HepG2 (cell line): ENCODE results near the gene C19orf73. TPM values are rescaled to one million over a fixed set of nuclear protein-coding genes. Genes with fewer than 3 reads are reported as not detected.

Experiments
- AKAP8 ChIP-seq: sonication (generic); formaldehyde crosslinking; IDR thresholded peaks from 2 replicates; pipeline ENCODE4 v1.5.1; 2020; ENCODE audit warnings: mild to moderate bottlenecking, missing genetic modification reagents
- HMGXB4 ChIP-seq, 2 experiments: sonication (generic) in 1 of 2; formaldehyde crosslinking in 1 of 2; IDR thresholded peaks; 2 replicates each; pipeline versions ENCODE4 v1.4.0 to v1.6.1; 2018 to 2020; ENCODE audit warnings: missing genetic modification reagents in 2 of 2, borderline replicate concordance in 1 of 2, low read depth in 1 of 2, mild to moderate bottlenecking in 1 of 2, missing biosample characterization in 1 of 2
- JARID2 ChIP-seq: sonication (generic); formaldehyde crosslinking; IDR thresholded peaks from 2 replicates; pipeline ENCODE4 v1.8.1; 2023; ENCODE audit warnings: missing genetic modification reagents, inconsistent platforms; ENCODE audit not compliant: insufficient replicate concordance
- KDM4B ChIP-seq: sonication (generic); formaldehyde crosslinking; IDR thresholded peaks from 2 replicates; pipeline ENCODE4 v1.4.0; 2020; ENCODE audit warnings: missing genetic modification reagents
- MLLT10 ChIP-seq: sonication (generic); formaldehyde crosslinking; IDR thresholded peaks from 2 replicates; pipeline ENCODE4 v1.4.0; 2020; ENCODE audit warnings: missing genetic modification reagents
- PHF20 ChIP-seq: sonication (generic); formaldehyde crosslinking; IDR thresholded peaks from 2 replicates; pipeline ENCODE4 v1.5.0; 2020; ENCODE audit warnings: mild to moderate bottlenecking, missing genetic modification reagents
- POLR2AphosphoS5 ChIP-seq: IDR thresholded peaks from 2 replicates; pipeline ENCODE4 v1.6.1; 2012; ENCODE audit warnings: low read depth, low read length
- RELA ChIP-seq: sonication (generic); formaldehyde crosslinking; IDR thresholded peaks from 2 replicates; pipeline ENCODE4 v1.4.0; 2020; ENCODE audit warnings: missing genetic modification reagents
- REPIN1 ChIP-seq: sonication (generic); formaldehyde crosslinking; IDR thresholded peaks from 2 replicates; pipeline ENCODE4 v1.8.0; 2022; ENCODE audit warnings: missing genetic modification reagents, low read depth, mild to moderate bottlenecking, borderline replicate concordance
- SALL1 ChIP-seq: sonication (generic); formaldehyde crosslinking; IDR thresholded peaks from 2 replicates; pipeline ENCODE4 v1.8.0; 2022; ENCODE audit warnings: mild to moderate bottlenecking, missing genetic modification reagents
- SNAI1 ChIP-seq: sonication (generic); formaldehyde crosslinking; IDR thresholded peaks from 2 replicates; pipeline ENCODE4 v1.5.0; 2020; ENCODE audit warnings: mild to moderate bottlenecking, missing genetic modification reagents, borderline replicate concordance
- U2AF2 ChIP-seq: fragments of 200-400 bp; formaldehyde crosslinking; IDR thresholded peaks from 2 replicates; pipeline ENCODE4 v1.6.1; 2017; ENCODE audit warnings: low read depth, mild to moderate bottlenecking, low read length
- ZFP91 ChIP-seq: sonication (generic); formaldehyde crosslinking; IDR thresholded peaks from 2 replicates; pipeline ENCODE4 v1.9.0; 2022; ENCODE audit warnings: missing genetic modification reagents, mild to moderate bottlenecking, borderline replicate concordance
- ZNF256 ChIP-seq: sonication (generic); formaldehyde crosslinking; conservative IDR thresholded peaks from 2 replicates; pipeline ENCODE4 v1.4.0; 2020; ENCODE audit warnings: missing genetic modification reagents
- ZNF644 ChIP-seq: IDR thresholded peaks from 2 replicates; pipeline ENCODE4 v1.6.1; 2016; ENCODE audit warnings: low read depth
- ZNF687 ChIP-seq: sonication (generic); formaldehyde crosslinking; IDR thresholded peaks from 2 replicates; pipeline ENCODE4 v1.5.1; 2020; ENCODE audit warnings: mild to moderate bottlenecking, missing genetic modification reagents, moderate library complexity
- ZNF788 ChIP-seq: sonication (generic); formaldehyde crosslinking; IDR thresholded peaks from 2 replicates; pipeline ENCODE4 v1.5.0; 2020; ENCODE audit warnings: mild to moderate bottlenecking, missing genetic modification reagents, borderline replicate concordance
- polyA plus RNA-seq, 8 experiments: library from polyadenylated mRNA; depleted of rRNA in 3 of 8; stranded (reverse) in 7 of 8; unstranded in 1 of 8; fragments of >200 nt; fragmentation: Illumina TruSeq in 4 of 8; extraction: Trizol in 4 of 8; gene quantifications; 2 replicates each; pipeline versions ENCODE4 v1.2.1 to v1.2.3, GENCODE V29; 2011 to 2016; ENCODE audit warnings: low read depth in 4 of 8, missing spikeins in 1 of 8, mixed read lengths in 1 of 8; ENCODE audit not compliant: insufficient read depth in 1 of 8
- total RNA-seq, 5 experiments: library from RNA; depleted of rRNA; stranded (reverse); fragments of >200 nt; fragmentation: Illumina TruSeq; extraction: Trizol; gene quantifications; 2 replicates each; pipeline ENCODE4 v1.2.3, GENCODE V29; 2016; ENCODE audit warnings: low read depth in 1 of 5
- TF ChIP-seq, protein P1 (sequence below): sonication (generic); formaldehyde crosslinking; IDR thresholded peaks from 2 replicates; pipeline ENCODE4 v1.4.0; 2020; ENCODE audit warnings: mild to moderate bottlenecking, missing genetic modification reagents
- TF ChIP-seq, protein P2 (sequence below): sonication (generic); formaldehyde crosslinking; IDR thresholded peaks from 2 replicates; pipeline ENCODE4 v1.8.1; 2023; ENCODE audit warnings: mild to moderate bottlenecking, missing genetic modification reagents, borderline replicate concordance
- TF ChIP-seq, protein P3 (sequence below): sonication (generic); formaldehyde crosslinking; IDR thresholded peaks from 2 replicates; pipeline ENCODE4 v1.8.1; 2023; ENCODE audit warnings: mild to moderate bottlenecking, missing genetic modification reagents

The C19orf73 gene
- total and polyA plus RNA-seq, 2 of the 13 experiments (the other 11 are each of a cell fraction or from before 2014, with no cell fraction given), result 1.4 to 1.5 TPM

DNA sequence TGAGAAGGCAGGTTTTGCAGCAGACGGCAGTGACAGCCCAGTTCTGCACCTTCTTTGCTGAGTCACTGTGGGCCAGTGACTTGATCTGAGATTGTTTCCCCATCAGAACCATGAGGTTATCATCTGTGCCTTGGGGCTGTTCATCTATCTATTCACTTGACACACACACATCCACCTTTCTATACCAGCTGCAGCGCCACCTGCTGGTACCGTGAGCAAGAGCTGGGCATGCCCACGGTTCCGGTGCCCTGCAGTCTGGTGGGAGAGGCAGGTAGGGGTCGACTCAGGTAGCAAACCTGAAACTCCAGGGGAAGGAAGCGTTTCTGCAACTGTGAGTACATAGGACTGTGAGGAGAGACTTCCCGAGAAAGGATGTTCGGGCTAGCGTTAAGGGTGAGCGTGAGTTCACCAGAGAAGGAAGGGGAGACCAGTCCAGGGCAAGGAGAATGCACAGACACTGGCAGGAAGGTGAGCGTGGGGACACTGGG is 12.3 kb downstream of the C19orf73 start (continued):
- peak; percentile 26; the same call in 1 of the 2 replicates for TF ChIP-seq ZNF687 (CRISPR knock-in tag)
- no peak for TF ChIP-seq ZNF644 (CRISPR knock-in tag)
- no peak for TF ChIP-seq SNAI1 (CRISPR knock-in tag)
- peak; percentile 47; the same call in 1 of the 2 replicates for TF ChIP-seq ZFP91 (CRISPR knock-in tag)
- TF ChIP-seq, protein P1, sequence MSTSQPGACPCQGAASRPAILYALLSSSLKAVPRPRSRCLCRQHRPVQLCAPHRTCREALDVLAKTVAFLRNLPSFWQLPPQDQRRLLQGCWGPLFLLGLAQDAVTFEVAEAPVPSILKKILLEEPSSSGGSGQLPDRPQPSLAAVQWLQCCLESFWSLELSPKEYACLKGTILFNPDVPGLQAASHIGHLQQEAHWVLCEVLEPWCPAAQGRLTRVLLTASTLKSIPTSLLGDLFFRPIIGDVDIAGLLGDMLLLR, result peak; percentile 42; the same call in 1 of the 2 replicates
- no peak for TF ChIP-seq PHF20
- 0 out of 2 replicates have a peak, but pooled peaks have one; percentile 24 for TF ChIP-seq POLR2AphosphoS5
- no peak for TF ChIP-seq U2AF2
- 0 out of 2 replicates have a peak, but pooled peaks have one; percentile 30 for TF ChIP-seq REPIN1
- peak in 1 of 2 experiments; percentile 32; a peak in 1 of 4 replicates for TF ChIP-seq HMGXB4 (CRISPR knock-in tag; IDR thresholded peaks at IDR 0.05; ENCODE audit: borderline replicate concordance in 1 of 2, low read depth in 1 of 2)
- no peak for TF ChIP-seq JARID2 (CRISPR knock-in tag)
- no peak for TF ChIP-seq MLLT10
- TF ChIP-seq ZNF788 (CRISPR knock-in tag), result 0 out of 2 replicates have a peak, but pooled peaks have one; percentile 26
- TF ChIP-seq, protein P2, sequence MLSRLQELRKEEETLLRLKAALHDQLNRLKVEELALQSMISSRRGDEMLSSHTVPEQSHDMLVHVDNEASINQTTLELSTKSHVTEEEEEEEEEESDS (CRISPR knock-in tag), result no peak
- 0 out of 2 replicates have a peak, but pooled peaks have one; percentile 22 for TF ChIP-seq KDM4B (CRISPR knock-in tag)
- 0 out of 2 replicates have a peak, but pooled peaks have one; percentile 39 for TF ChIP-seq AKAP8 (CRISPR knock-in tag)
- no peak for TF ChIP-seq RELA (CRISPR knock-in tag)
- TF ChIP-seq, protein P3, sequence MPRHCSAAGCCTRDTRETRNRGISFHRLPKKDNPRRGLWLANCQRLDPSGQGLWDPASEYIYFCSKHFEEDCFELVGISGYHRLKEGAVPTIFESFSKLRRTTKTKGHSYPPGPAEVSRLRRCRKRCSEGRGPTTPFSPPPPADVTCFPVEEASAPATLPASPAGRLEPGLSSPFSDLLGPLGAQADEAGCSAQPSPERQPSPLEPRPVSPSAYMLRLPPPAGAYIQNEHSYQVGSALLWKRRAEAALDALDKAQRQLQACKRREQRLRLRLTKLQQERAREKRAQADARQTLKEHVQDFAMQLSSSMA (CRISPR knock-in tag), result no peak
- no peak for TF ChIP-seq ZNF256 (CRISPR knock-in tag)
- TF ChIP-seq SALL1 (CRISPR knock-in tag), result peak; percentile 38; the same call in 1 of the 2 replicates
- TF ChIP-seq, all 625 proteins: peak for 21
